MM.1S (cell line): ENCODE data around the gene MBOAT1.

Experiments
- DNase-seq: peaks from one replicate; pipeline ENCODE4 v3.0.0-alpha.2; 2015
- H2AFZ ChIP-seq: fragments of 300-600 bp; sonication (generic); 2 replicates; pipeline ENCODE4 v1.6.0; 2016; ENCODE audit warnings: antibody characterized with exemption, low read length
- H3F3A ChIP-seq: fragments of 300-600 bp; sonication (generic); 2 replicates; pipeline ENCODE4 v1.6.1; 2016; ENCODE audit warnings: mild to moderate bottlenecking, antibody characterized with exemption, low read length, moderate library complexity, mixed read lengths; ENCODE audit not compliant: insufficient read depth
- H3K27ac ChIP-seq: fragments of 300-600 bp; sonication (generic); 2 replicates; pipeline ENCODE4 v1.5.1; 2016; ENCODE audit warnings: mild to moderate bottlenecking, low read length
- H3K27me3 ChIP-seq: fragments of 300-600 bp; sonication (generic); replicated peaks from 2 replicates; pipeline ENCODE4 v1.6.0; 2016; ENCODE audit warnings: low read length; ENCODE audit not compliant: insufficient read depth
- H3K36me3 ChIP-seq: fragments of 300-600 bp; sonication (generic); replicated peaks from 2 replicates; pipeline ENCODE4 v1.6.1; 2016; ENCODE audit warnings: mild to moderate bottlenecking, low read length, mixed read lengths; ENCODE audit not compliant: insufficient read depth
- H3K4me1 ChIP-seq: fragments of 300-600 bp; sonication (generic); 2 replicates; pipeline ENCODE4 v1.6.1; 2016; ENCODE audit warnings: low read length, mixed read lengths
- H3K4me2 ChIP-seq: fragments of 300-600 bp; sonication (generic); 2 replicates; pipeline ENCODE4 v1.6.0; 2016; ENCODE audit warnings: low read depth, low read length
- H3K4me3 ChIP-seq: fragments of 300-600 bp; sonication (generic); 2 replicates; pipeline ENCODE4 v1.5.1; 2016; ENCODE audit warnings: low read length, mixed read lengths
- H3K79me2 ChIP-seq: fragments of 300-600 bp; sonication (generic); 2 replicates; pipeline ENCODE4 v1.6.1; 2016; ENCODE audit warnings: mixed run types, low read length, mixed read lengths
- H3K9ac ChIP-seq: fragments of 300-600 bp; sonication (generic); 2 replicates; pipeline ENCODE4 v1.6.1; 2016; ENCODE audit warnings: low read length, mixed read lengths
- H3K9me2 ChIP-seq: fragments of 300-600 bp; sonication (generic); replicated peaks from 2 replicates; pipeline ENCODE4 v1.6.1; 2016; ENCODE audit warnings: mild to moderate bottlenecking, low read length, mixed read lengths; ENCODE audit not compliant: insufficient read depth
- H3K9me3 ChIP-seq: fragments of 300-600 bp; sonication (generic); replicated peaks from 2 replicates; pipeline ENCODE4 v1.6.1; 2016; ENCODE audit warnings: mild to moderate bottlenecking, low read length, mixed read lengths; ENCODE audit not compliant: insufficient read depth
- H4K20me1 ChIP-seq: fragments of 300-600 bp; sonication (generic); 2 replicates; pipeline ENCODE4 v1.6.1; 2016; ENCODE audit warnings: mild to moderate bottlenecking, low read length, moderate library complexity, mixed read lengths; ENCODE audit not compliant: insufficient read depth
- CTCF ChIP-seq: fragments of 300-600 bp; sonication (generic); IDR thresholded peaks from 2 replicates; pipeline ENCODE4 v1.5.1; 2016; ENCODE audit warnings: antibody characterized with exemption, low read length, mixed read lengths
- EZH2 ChIP-seq: fragments of 300-600 bp; sonication (generic); optimal IDR thresholded peaks from 2 replicates; pipeline ENCODE3; 2017; ENCODE audit warnings: low read depth, mild to moderate bottlenecking, antibody characterized with exemption, low read length, mixed read lengths
- EZH2phosphoT487 ChIP-seq: fragments of 300-600 bp; sonication (generic); IDR thresholded peaks from 2 replicates; pipeline ENCODE4 v1.6.1; 2018; ENCODE audit warnings: antibody characterized with exemption, low read length

MBOAT1 gene

GRCh38 chr6:20159781-20160540 lies 52.3 kb downstream of the MBOAT1 start:
- H4K20me1 ChIP-seq = no peaks in the 10 kb centered on the region
- H3K79me2 ChIP-seq = peaks cover 86% of the 10 kb centered on the region
- H3K9ac ChIP-seq = no peak overlapping the region
- H3K27me3 ChIP-seq = no peaks in the 10 kb centered on the region
- H3K36me3 ChIP-seq = no peaks in the 10 kb centered on the region
- no peak overlapping the region for H2AFZ ChIP-seq
- no peak overlapping the region for H3K4me2 ChIP-seq
- H3K9me2 ChIP-seq = no peaks in the 10 kb centered on the region
- no peak overlapping the region for H3K27ac ChIP-seq
- H3F3A ChIP-seq = no peaks in the 10 kb centered on the region
- H3K4me1 ChIP-seq = no peaks in the 10 kb centered on the region
- DNase-seq = no peak
- no peaks in the 10 kb centered on the region for H3K9me3 ChIP-seq
- TF ChIP-seq EZH2 (no peak), CTCF (no peak), EZH2phosphoT487 (no peak)
- H3K4me3 ChIP-seq = no peak overlapping the region

GRCh38 chr6:20159098-20159497 lies 53.2 kb downstream of the MBOAT1 start:
- H3K9ac ChIP-seq = no peak overlapping the region
- H4K20me1 ChIP-seq = no peaks in the 10 kb centered on the region
- H3K27me3 ChIP-seq = no peaks in the 10 kb centered on the region
- H3K4me2 ChIP-seq = no peak overlapping the region
- TF ChIP-seq EZH2 (no peak), CTCF (no peak), EZH2phosphoT487 (no peak)
- H3K4me1 ChIP-seq = no peaks in the 10 kb centered on the region
- DNase-seq = no peak
- no peaks in the 10 kb centered on the region for H3K9me2 ChIP-seq
- no peak overlapping the region for H3K27ac ChIP-seq
- H3K36me3 ChIP-seq = no peaks in the 10 kb centered on the region
- H3K79me2 ChIP-seq = peaks cover 89% of the 10 kb centered on the region
- H2AFZ ChIP-seq = no peak overlapping the region
- no peak overlapping the region for H3K4me3 ChIP-seq
- H3F3A ChIP-seq = no peaks in the 10 kb centered on the region
- H3K9me3 ChIP-seq = no peaks in the 10 kb centered on the region

DNA sequence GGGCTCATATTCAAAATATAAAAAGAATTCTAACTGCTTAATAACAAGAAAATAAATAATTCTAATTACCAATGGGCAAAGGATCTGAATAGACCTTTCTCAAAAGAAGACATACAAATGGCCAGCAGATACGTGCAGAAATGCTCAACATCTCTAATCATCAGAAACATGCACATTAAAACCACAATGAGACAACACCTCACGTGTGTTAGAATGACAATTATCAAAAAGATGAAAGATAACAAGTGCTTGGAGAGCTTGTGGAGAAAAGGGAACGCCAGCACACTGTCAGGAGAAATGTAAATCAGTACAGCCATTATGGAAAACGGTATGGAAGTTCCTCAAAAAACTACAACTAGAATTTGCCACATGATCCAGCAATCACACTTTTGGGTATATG lies 53.6 kb downstream of the MBOAT1 start:
- H2AFZ ChIP-seq = no peak overlapping the region
- no peaks in the 10 kb centered on the region for H3K36me3 ChIP-seq
- H3K27ac ChIP-seq = no peak overlapping the region
- no peaks in the 10 kb centered on the region for H3K4me1 ChIP-seq
- H3K4me2 ChIP-seq = no peak overlapping the region
- H3K9me3 ChIP-seq = no peaks in the 10 kb centered on the region
- no peak for TF ChIP-seq EZH2
- no peak for TF ChIP-seq EZH2phosphoT487
- no peak for TF ChIP-seq CTCF
- no peaks in the 10 kb centered on the region for H3F3A ChIP-seq
- H3K9me2 ChIP-seq = no peaks in the 10 kb centered on the region
- no peaks in the 10 kb centered on the region for H3K27me3 ChIP-seq
- H4K20me1 ChIP-seq = no peaks in the 10 kb centered on the region
- H3K9ac ChIP-seq = no peak overlapping the region
- H3K79me2 ChIP-seq = peaks cover 92% of the 10 kb centered on the region
- no peak overlapping the region for H3K4me3 ChIP-seq
- DNase-seq = no peak
